Occipital lobe (tissue), 2 donors: ENCODE measurements around the gene COLQ. TPM values are rescaled to one million over a fixed set of nuclear protein-coding genes. Genes with fewer than 3 reads are reported as not detected.
A peak's percentile ranks its signal among the peaks of the same experiment; 100 is the strongest.
"Not testable (repeated sequence)": the region's sequence is repeated elsewhere in the genome, so short reads cannot be mapped to it uniquely, and the experiment has no call there.

Source experiments
- DNase-seq: peaks from one replicate; lab custom pipeline; 2025; lab: John Stamatoyannopoulos, UW
- total RNA-seq: library from RNA; depleted of rRNA; stranded (reverse); fragments of >200 nt; gene quantifications from one replicate; pipeline ENCODE4 v1.2.3, GENCODE V29; 2014

Gene COLQ
- total RNA-seq, 1 donor from 2014 or later: 3.0 TPM

- not testable (repeated sequence) for DNase-seq
These were observed 64.6 kb downstream of the COLQ start for GRCh38 chr3:15456915-15457314.

DNA sequence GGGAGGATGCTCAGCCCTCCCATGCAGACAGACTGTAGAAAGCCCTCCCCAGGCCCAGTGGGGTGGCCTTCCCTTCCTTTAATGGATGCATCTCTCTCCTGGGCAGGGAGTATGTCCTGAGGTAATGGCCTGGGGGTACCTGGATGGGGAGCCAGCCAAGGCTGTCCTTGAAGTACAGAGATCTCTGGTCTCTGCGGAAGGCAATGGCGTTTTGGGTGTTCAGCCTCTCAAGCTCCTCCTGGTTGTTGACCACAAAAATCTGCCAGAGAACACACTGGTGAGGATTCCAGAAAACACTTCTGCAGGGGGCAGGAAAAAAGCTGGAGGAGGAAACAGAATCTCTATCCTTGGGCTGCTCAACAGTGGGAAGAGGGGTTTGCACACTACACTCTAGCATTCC is 65.2 kb downstream of the COLQ start:
- DNase-seq: no peak

GRCh38 chr3:15455756-15456155 is 65.8 kb downstream of the COLQ start:
- no peak for DNase-seq

GRCh38 chr3:15454965-15455364 is 66.5 kb downstream of the COLQ start:
- DNase-seq: no peak

GRCh38 chr3:15453991-15454625 is 67.4 kb downstream of the COLQ start:
- DNase-seq: no peak

DNA sequence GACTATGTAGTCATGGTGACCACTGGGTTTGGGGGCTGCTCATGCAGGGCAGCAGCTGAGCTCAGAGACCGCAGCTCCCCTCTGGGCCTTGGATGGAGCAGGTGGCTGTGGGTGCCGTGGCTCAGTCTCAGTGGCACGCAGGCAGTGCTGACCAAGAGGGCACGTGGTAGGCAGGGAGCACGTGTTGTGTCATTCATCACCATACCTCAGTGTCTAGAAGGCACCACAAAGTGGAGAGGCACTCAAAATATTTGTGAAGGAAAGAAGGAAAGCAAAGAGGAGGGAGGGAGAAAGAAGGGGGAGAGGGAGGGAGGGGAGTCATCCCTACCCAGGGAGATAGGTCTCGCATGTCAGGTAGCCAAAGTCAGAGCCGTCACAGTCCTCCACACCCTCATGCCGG is 68.0 kb downstream of the COLQ start:
- no peak for DNase-seq

- no peak for DNase-seq
These were observed 68.5 kb downstream of the COLQ start for GRCh38 chr3:15452961-15453360.

GRCh38 chr3:15452156-15452555 is 69.3 kb downstream of the COLQ start:
- no peak for DNase-seq

DNA sequence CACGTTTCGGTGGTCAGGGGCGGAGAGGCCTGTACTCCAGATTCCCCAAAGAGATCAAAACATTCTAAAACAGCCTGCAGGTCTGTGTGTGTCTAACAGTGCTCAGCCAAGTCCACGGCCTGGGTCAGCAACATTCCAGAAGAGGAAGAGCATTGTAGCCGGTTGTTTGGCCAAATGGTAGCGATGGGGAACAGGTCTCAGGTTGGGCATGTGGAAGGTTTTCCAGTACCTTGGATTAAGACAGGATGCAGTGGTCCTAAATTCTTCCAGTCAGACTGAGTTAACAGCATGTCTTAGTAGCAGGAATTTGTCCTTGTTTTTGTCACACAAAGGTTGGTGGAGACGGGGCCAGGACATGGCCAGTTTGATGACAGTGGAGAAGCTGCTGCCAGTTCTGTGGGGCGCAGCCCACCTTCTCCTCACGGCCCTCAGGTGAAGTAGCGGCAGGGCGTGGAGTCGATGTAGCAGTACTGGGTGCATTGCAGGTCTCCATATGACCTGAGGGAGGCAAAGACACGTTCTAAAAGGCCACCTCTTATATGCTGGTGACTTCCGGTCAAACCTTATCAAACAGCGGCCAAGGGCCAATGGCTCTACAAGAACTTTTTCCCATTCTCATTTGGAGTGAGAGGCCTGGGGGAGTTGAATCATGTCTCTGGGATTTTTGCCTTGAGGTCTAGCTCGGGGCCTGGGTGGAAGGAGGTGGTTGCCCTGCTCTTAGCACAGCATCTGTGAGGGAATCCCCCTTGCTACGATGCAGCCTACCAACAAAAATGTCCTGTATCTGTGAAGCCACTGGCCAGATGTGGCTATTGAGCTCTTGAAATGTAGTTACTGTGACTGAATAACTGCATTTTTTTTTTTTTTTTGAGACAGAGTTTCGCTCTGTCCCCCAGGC is 70.0 kb downstream of the COLQ start:
- DNase-seq: no peak

- no peak for DNase-seq
These were observed 70.9 kb downstream of the COLQ start for GRCh38 chr3:15450438-15451215.

DNA sequence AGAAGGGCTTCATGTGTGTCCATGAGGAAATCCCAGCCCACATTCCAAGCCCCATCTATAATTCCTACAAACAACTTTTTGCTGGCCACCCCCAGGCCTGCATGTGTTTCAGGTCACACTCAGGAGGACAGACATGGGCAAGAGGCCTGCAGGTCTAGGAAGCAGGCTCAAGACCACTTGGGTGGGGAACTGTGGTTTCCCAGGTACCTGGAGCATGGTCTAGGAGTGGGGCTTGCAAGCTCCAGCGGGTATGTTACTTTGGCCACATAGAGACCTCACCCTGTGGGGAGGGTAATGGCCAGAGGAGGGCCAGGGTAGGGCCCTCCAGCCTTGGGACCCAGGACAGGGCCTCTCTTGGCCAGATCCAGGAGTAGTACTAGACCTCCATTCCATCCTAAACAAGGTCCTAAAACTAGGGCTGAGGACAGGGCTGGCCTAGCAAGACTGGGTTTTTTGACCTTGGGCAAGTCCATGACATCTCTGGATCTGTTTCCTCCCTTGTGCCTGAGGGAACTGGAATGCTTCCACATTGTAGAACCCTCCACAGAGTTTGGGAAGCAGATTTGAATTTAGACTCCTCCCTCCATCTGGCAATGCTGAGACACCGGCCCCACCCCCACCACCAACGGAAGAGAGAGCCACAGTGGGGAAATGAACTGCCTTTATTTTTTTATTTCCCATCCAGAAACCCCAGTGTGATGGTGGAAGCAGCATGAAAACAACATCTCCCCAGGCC is 71.8 kb downstream of the COLQ start:
- DNase-seq: no peak

DNA sequence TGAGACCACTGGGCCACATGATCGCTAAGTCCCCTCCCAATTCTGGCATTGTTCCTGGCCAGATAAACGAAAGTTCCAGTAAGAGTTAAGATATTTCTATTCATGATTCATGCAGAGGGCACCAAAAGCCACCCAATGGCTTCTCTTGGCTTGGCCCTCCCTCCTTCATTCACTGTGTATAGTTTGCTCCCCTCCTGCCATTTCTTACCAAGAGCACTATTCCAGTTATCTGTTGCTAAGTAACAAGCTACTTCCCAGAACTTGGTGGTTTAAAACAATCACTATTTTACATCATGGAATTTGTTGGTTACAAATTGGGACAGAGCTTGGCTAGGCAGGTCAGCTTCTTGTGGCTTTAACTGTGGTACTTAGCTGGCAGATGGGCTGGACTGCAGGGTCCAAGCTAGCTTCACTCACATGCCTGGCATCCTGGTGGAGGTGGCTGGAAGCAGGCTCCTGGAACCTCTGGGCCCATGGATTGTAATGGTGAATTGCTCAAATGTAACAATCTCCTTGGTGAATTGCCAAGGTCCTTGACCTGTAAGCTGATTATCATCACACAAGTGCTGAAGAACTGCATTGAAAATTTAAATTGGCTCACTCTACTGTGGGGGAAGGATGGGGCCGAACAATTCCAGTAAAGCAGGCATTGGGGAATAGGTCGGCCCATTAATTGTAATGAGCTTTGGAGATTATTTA is 77.5 kb downstream of the COLQ start:
- no peak for DNase-seq

DNA sequence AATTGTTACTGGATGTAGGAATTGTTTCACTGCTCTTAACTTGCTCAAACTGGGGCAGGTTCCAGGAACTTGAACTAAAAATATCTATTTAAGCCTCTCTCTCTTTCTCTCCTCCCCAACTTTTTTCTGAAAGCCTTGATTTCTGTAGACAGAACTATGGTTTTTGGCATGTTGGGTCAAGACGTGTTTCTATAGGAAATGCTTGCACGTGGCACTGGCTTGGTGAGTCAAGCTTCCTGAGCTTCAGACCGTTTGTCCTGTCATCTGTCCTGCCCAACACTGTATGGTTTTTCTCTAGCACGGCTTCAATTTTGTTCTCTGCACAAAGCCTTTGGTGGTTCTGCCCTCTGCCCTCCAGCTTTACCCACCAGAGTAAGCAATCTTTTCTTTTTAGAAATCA is 80.6 kb downstream of the COLQ start:
- no peak for DNase-seq

DNA sequence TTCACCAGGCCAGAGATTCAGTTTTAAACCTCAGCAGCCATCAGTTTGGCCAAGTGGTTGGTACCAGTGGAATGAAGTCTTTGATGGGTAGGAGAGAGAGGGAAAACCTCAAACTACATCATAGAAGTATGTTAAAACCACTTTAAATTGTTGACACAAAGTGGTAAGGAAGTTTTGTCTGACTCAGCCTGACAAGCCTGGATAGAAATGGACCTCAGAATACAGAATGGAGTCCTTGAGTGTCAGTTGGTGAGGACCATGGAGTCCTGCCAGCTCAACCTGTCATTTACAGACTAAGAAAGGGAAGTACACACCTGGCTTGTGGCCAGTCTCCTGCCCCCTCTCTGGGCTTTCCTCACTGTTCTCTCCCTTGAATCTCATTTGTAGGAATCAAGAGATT is 82.0 kb downstream of the COLQ start:
- no peak for DNase-seq

DNA sequence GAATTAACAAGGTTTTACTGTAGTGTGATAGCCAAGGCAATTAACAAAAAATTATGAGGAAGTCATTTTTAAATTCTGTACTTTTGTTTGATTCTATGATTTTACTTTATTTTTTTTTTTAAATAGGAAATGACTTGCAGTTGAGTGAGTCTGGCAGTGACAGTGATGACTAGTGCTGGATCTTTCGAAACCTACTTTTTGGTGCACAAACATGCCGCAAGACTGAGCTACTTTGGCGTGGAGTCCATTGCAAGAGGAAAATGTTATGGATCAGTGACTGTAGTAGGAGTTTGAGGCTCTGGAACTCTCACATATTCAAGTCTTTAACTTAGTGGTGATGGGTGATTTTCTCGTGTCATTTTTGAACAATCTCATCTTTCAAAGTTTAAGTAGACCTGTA is 82.5 kb downstream of the COLQ start:
- no peak for DNase-seq

DNA sequence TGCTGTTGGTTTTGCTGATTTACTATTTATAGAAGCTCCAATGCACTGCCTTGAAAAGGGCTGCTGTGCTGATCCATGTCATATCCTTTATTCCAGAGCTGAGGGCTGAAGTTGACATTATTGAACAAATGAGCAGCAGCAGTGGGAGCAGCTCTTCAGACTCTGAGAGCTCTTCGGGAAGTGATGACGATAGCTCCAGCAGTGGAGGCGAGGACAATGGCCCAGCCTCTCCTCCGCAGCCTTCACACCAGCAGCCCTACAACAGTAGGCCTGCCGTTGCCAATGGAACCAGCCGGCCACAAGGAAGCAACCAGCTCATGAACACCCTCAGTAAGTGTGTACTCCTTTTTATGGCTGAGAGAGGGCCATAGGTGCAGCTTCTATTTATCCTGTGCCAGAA is 85.3 kb downstream of the COLQ start:
- peak; percentile 31 for DNase-seq

DNA sequence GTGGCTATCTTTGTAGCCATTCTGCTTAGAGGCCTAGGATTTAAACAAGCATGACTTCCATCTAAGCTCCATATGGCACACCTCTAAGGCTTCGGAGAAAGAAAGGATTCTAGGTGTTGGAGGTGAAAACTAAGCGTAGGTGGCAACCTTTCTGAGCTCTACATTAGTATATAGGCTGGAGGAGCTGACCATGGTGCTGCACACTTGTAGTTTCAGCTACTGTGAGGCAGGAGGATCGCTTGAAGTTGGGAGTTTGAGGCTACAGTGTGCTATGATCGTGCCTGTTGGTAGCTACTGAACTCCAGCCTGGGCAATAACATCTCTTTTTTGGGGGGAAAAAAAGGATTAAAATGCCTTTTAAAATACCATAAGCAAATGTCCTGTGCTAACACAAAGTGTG is 86.8 kb downstream of the COLQ start:
- DNase-seq: no peak

DNA sequence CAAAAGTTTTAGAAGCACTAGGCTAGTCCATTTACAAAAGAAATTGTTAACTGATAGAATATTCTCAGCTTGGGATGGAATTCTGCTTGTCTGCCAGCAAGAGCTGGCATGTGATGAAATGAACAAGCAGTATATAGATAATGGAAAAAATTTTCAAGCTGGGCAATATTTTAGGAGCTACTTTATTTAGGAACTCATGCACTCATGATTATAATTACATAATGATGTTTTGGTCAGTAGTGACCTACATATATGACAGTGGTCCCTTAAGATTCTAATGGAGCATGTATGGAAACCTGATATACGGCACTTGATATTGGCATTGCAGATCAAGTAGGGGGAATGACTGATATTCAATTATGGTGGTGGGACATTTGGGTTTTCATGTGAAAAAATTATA is 88.0 kb downstream of the COLQ start:
- no peak for DNase-seq

DNA sequence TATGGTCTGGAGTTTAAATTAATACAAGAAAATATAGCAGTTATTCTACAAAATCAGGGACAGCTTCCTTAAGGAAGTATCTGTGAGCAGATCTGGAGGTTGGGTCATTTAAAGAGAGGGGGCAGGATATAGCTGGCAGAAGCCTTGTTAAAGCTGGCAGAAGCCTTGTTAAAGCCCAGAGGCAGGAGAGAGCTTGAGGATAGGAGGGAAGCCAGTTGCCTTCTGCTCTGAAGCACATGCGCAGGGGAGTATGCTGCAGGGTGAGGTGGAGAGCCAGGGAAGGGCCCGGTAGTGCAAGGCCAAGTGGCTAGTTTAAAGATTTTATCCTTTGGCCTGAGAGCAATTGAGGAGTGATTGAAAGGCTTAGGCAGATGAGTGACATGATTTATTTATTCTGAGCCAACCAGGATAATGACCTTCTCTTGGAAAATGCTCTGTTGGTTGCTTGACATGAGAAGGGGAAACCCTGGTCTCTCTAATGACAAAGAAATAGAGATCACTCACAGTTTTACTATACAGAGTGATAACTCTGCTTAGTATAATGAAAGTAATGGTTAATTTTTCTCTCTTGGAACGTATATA is 90.2 kb downstream of the COLQ start:
- DNase-seq: no peak

DNA sequence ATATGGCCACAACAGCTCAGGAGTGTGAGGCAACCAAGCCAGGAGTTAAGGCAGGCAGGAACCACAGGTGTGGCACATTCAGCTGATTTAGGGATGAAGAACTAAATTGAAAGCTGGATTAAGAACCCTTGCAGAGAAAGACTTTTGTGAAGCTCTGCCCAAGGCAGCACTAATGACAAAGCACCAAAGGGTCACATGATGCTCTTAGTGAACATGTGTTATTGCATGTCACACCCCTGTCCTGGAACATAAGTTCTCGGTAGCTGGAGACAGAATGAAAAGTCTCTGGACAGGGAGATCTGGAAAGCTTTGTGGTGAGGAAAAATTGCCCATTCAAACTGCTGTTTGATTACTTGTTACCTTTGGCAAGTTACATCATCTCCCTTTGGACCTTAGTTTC is 90.9 kb downstream of the COLQ start:
- DNase-seq: no peak

GRCh38 chr3:15429080-15429479 is 92.4 kb downstream of the COLQ start:
- DNase-seq: no peak
